GM12891 (cell line): ENCODE data around the gene PCNT.
A peak's percentile ranks its signal among the peaks of the same experiment; 100 is the strongest.

ENCODE experiments used
- DNase-seq: peaks from one replicate; pipeline ENCODE4 v3.0.0; 2011; ENCODE audit warnings: low spot score; ENCODE audit not compliant: insufficient read length
- FAIRE-seq: peaks from 2 replicates; lab custom pipeline; 2011; peaks lifted over from hg19 to GRCh38; lab: Jason Lieb, UNC
- PAX5 ChIP-seq: IDR thresholded peaks from 2 replicates; pipeline ENCODE4 v1.6.1; 2011; ENCODE audit warnings: low read length, moderate library complexity, mild to moderate bottlenecking; ENCODE audit not compliant: insufficient read depth, severe bottlenecking
- POLR2A ChIP-seq: IDR thresholded peaks from 2 replicates; pipeline ENCODE4 v1.6.1; 2011; ENCODE audit warnings: low read depth, low read length, control low read depth
- POLR2AphosphoS5 ChIP-seq: IDR thresholded peaks from 2 replicates; pipeline ENCODE4 v1.6.1; 2011; ENCODE audit warnings: low read depth, low read length, control low read depth
- POU2F2 ChIP-seq: IDR thresholded peaks from 2 replicates; pipeline ENCODE4 v1.6.1; 2011; ENCODE audit warnings: low read depth, mild to moderate bottlenecking, control low read depth, low read length, moderate library complexity
- SPI1 ChIP-seq: IDR thresholded peaks from 2 replicates; pipeline ENCODE4 v1.6.1; 2011; ENCODE audit warnings: low read depth, low read length, control low read depth
- TAF1 ChIP-seq: IDR thresholded peaks from 2 replicates; pipeline ENCODE4 v1.6.1; 2011; ENCODE audit warnings: low read depth, low read length, control low read depth

PCNT gene

DNA sequence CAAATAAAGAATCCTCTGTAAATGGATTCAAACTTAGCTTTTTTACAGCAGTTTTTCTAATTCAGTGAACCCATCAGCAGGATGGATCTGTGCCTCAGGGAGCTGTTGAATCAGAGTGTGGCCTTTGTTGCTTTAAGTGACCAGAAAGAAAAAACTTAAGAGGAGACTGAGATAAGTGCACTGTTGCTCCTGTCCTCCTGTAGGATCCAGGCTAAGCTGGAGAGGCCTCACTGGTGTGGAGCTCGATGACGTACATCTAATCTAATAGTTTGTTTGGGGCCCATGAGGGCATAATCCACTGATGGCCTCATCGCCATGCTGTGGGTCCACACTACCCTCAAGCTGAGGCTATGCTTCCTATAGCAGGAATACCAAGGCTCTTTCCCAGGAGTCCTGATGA lies 145.3 kb downstream of the PCNT start:
- no peak for TF ChIP-seq POU2F2
- no peak for TF ChIP-seq POLR2AphosphoS5
- TF ChIP-seq POLR2A: no peak
- TF ChIP-seq PAX5: no peak
- TF ChIP-seq SPI1: no peak
- TF ChIP-seq TAF1: no peak
- DNase-seq: no peak
- FAIRE-seq: no peak

DNA sequence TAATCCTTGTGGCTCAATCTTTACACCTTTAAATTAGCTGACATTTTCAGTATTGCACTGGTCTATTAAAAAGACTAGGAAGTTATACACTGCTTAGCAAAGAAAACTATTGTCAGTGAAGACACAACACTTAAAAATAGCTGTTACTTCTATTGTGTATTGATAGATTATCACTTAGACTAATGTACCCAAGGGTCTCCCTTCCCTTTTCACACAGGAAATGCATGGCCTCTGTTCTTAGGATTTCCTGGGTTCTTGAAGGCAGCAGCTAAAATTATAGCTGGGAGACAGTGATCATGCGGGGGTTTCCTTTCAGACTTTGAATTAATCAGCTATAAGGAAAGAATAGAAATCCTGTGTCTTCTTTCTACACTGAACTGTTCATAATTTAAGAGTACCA lies 147.6 kb downstream of the PCNT start:
- TF ChIP-seq POLR2AphosphoS5 (no peak), POLR2A (no peak), PAX5 (no peak), TAF1 (no peak), SPI1 (no peak), POU2F2 (no peak)
- FAIRE-seq: no peak
- DNase-seq: no peak

- TF ChIP-seq TAF1: no peak
- TF ChIP-seq POLR2A: no peak
- TF ChIP-seq POLR2AphosphoS5: no peak
- no peak for TF ChIP-seq SPI1
- no peak for TF ChIP-seq PAX5
- TF ChIP-seq POU2F2: no peak
- no peak for FAIRE-seq
- DNase-seq: no peak
These were observed 148.3 kb downstream of the PCNT start for GRCh38 chr21:46472246-46472645.

- FAIRE-seq (no peak), DNase-seq (no peak)
- no peak for TF ChIP-seq POLR2A
- peak; percentile 59 for TF ChIP-seq SPI1
These were observed 150.4 kb downstream of the PCNT start for GRCh38 chr21:46474382-46474781.

DNA sequence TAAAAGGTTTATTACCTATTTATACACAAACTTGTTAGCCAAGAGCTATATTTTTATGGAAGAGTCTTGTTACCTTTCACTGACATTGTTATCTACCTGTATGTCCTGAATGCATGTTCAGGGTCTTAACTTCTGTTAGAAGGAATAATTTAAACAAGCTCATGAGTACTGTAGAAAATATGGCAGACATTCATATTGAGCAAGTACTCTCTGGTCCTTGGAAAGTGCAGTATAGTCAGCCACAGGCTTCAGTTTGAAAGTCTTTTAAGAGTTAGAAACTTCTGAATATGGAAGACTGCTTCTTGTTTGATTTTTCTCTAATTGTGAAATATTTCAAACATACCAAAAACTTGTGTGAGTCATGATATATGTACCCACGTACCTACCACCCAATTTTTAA lies 151.3 kb downstream of the PCNT start:
- DNase-seq: no peak
- TF ChIP-seq POLR2AphosphoS5 (no peak), TAF1 (no peak), POLR2A (no peak), PAX5 (no peak), SPI1 (no peak), POU2F2 (no peak)
- FAIRE-seq: no peak

- DNase-seq (no peak), FAIRE-seq (no peak)
- TF ChIP-seq PAX5: no peak
- no peak for TF ChIP-seq POLR2A
- TF ChIP-seq SPI1: no peak
- TF ChIP-seq POU2F2: no peak
- TF ChIP-seq POLR2AphosphoS5: no peak
- no peak for TF ChIP-seq TAF1
These were observed 153.8 kb downstream of the PCNT start for GRCh38 chr21:46477765-46478164.

- TF ChIP-seq SPI1: no peak
- no peak for TF ChIP-seq TAF1
- TF ChIP-seq POLR2A: no peak
- no peak for TF ChIP-seq POLR2AphosphoS5
- no peak for TF ChIP-seq POU2F2
- no peak for TF ChIP-seq PAX5
- DNase-seq (no peak), FAIRE-seq (no peak)
These were observed 155.0 kb downstream of the PCNT start for GRCh38 chr21:46478910-46479309.

DNA sequence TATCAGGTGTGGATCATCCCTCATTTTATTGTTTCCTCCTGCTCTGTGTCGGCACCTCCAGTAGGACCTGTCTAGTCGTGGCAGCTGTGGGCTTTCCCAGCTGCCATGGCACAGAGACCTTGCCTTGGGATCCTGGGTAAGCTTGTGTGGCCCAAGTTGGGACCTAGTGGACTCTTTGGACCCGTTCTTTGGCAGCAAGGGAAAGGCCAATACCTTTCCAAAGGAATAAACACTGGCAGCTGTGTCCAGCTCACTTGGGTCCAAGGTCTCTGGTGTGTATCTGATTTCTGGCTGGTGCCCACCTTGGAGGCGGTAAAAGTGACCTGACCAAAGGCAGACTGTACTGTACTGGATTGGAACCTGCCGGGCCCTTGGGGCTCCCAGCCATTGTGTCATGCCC lies 156.5 kb downstream of the PCNT start:
- no peak for TF ChIP-seq SPI1
- TF ChIP-seq POLR2A: no peak
- TF ChIP-seq TAF1: no peak
- no peak for TF ChIP-seq POU2F2
- TF ChIP-seq PAX5: no peak
- TF ChIP-seq POLR2AphosphoS5: no peak
- FAIRE-seq: no peak

GRCh38 chr21:46482225-46482845 lies 158.4 kb downstream of the PCNT start:
- no peak for FAIRE-seq
- DNase-seq: no peak
- TF ChIP-seq TAF1 (no peak), SPI1 (no peak), POU2F2 (no peak), PAX5 (no peak), POLR2AphosphoS5 (no peak), POLR2A (no peak)

More for the DNA sequence above, 156.5 kb downstream of the PCNT start:
- no peak for DNase-seq

- no peak for DNase-seq
- FAIRE-seq: no peak
- TF ChIP-seq PAX5 (no peak), POU2F2 (no peak), SPI1 (no peak), TAF1 (no peak), POLR2A (no peak), POLR2AphosphoS5 (no peak)
These were observed 158.9 kb downstream of the PCNT start for GRCh38 chr21:46482846-46483231.
